Stimulated activated CD8-positive, alpha-beta memory T cell treated with anti-CD3 and anti-CD28 coated beads, Interleukin-4, amount 100 ng/mL, for 1 hour (primary cell): Measurements from ENCODE around the gene CKB.

Experiments
- DNase-seq, 2 donors: peaks; one replicate each; pipeline ENCODE4 v3.0.0-alpha.2; 2020; ENCODE audit warnings: low read depth in 2 of 2, low spot score in 1 of 2

Gene CKB

GRCh38 chr14:103522649-103523574, at the start of gene CKB:
TSS of gene CKB (minus strand) at chr14:103522830. CDS start at chr14:103522493, 337 bp downstream.
- DNase-seq: no peak

GRCh38 chr14:103569408-103569807, 46.8 kb upstream of the CKB start:
- DNase-seq: no peak

GRCh38 chr14:103568952-103569351, 46.3 kb upstream of the CKB start:
- DNase-seq: no peak

GRCh38 chr14:103563844-103564505, 41.3 kb upstream of the CKB start:
- no peak for DNase-seq

GRCh38 chr14:103563226-103563620, 40.6 kb upstream of the CKB start:
- DNase-seq: no peak

GRCh38 chr14:103562429-103563225, 40.0 kb upstream of the CKB start, which contains the start of the genes BAG5 and COA8:
TSS of gene BAG5 (minus strand) at chr14:103562657. CDS start at chr14:103561164, 1,493 bp downstream.
TSS of gene COA8 (plus strand) at chr14:103562960. CDS start at chr14:103563002, 42 bp downstream.
- peak; percentile 62 to 75 for DNase-seq

GRCh38 chr14:103562179-103562428, 39.5 kb upstream of the CKB start:
- DNase-seq: no peak

GRCh38 chr14:103561381-103562178, 39.0 kb upstream of the CKB start:
- no peak for DNase-seq

- no peak for DNase-seq
These were observed 38.1 kb upstream of the CKB start for GRCh38 chr14:103560691-103561090.

- DNase-seq: no peak
These were observed 37.1 kb upstream of the CKB start for GRCh38 chr14:103559766-103560165.

- DNase-seq: no peak
These were observed 35.6 kb upstream of the CKB start for GRCh38 chr14:103558071-103558882.

GRCh38 chr14:103556946-103557758, 34.5 kb upstream of the CKB start:
- no peak for DNase-seq

GRCh38 chr14:103555559-103556337, 33.1 kb upstream of the CKB start:
- DNase-seq: no peak

- DNase-seq: no peak
These were observed 30.2 kb upstream of the CKB start for GRCh38 chr14:103552846-103553210.

GRCh38 chr14:103552011-103552845, 29.6 kb upstream of the CKB start:
- no peak for DNase-seq

- no peak for DNase-seq
These were observed 28.7 kb upstream of the CKB start for GRCh38 chr14:103551338-103551762.
